Myocyte (in vitro differentiated cells): Measurements from ENCODE around the gene NCOA4. TPM values are rescaled to one million over a fixed set of nuclear protein-coding genes. Genes with fewer than 3 reads are reported as not detected.
"Not testable (repeated sequence)": the region's sequence is repeated elsewhere in the genome, so short reads cannot be mapped to it uniquely, and the experiment has no call there.

Source experiments
- DNase-seq: peaks from one replicate; pipeline ENCODE4 v3.0.0-alpha.2; 2012; ENCODE audit warnings: low read depth
- total RNA-seq: library from RNA; depleted of rRNA; stranded (reverse); fragments of >200 nt; gene quantifications from 2 replicates; pipeline ENCODE4 v1.2.3, GENCODE V29; 2014

Gene NCOA4
- total RNA-seq, 1 donor from 2014 or later, result 181 TPM

DNA sequence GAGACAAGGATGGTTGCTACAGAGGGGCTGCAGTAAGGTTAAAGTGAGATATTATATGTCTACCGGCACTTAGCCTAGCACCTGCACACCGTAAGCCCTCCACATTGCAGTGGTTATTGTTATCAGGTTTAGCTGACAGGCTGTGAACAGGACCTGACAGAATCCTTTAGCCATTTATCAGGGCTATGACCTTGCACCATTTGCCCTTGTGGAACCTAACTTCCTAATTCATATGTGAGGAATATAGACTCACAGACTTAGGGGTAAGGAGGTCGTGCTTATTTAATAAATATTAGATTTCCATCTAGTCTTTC lies 10.1 kb downstream of the NCOA4 start:
- DNase-seq, result no peak

DNA sequence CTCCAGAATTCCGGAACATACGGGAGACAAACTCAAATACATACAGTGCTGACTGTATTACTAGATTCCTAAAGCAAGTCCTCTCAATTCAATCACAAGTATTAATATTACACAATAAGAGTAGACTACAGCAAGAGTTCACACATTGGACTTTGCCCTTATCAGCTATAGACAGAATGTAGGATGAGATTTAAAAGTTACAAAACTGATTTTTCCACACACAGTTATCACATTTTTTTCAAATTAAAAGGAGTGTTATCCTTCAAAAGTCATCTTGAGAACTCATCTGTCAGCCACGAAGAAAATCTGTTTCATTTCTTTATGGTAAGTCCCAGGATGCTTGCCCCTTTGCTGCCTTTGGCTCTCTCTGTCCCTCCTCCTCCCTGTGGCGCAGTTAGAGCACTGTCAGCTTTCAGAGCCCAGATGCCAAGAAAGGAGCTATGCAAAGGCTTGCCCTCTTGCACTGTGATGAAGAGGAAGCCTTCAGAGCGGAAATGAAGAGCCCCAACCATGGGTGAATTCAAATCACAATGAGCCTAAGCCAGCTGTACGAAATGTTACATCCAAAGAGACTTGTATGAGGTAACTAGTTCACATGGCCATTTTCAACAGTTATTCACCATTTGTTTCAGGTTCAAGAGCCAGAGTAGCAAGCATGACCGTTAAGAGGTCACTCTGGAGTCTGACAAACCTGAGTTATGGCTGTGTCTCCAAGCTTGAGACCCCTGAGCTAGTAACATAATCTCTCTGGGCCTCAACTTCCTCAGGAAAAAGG lies 10.7 kb downstream of the NCOA4 start:
- no peak for DNase-seq

DNA sequence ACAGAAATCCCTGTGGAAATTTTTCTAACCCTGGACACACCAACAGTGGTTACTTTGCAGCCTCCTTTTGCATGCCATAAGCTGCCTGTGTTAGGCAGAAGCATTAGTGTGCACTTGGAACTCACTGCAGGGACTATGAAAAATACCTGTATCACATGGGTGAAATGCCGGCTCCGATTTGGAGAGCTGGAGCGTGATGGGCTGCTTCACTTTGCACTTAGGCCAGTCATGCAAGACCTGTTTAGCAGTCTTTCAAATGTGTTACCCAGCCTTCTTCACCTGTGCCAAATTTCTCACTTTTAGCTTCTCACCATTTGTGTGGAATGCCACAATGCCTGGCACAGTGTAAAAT lies 11.3 kb downstream of the NCOA4 start:
- no peak for DNase-seq

DNA sequence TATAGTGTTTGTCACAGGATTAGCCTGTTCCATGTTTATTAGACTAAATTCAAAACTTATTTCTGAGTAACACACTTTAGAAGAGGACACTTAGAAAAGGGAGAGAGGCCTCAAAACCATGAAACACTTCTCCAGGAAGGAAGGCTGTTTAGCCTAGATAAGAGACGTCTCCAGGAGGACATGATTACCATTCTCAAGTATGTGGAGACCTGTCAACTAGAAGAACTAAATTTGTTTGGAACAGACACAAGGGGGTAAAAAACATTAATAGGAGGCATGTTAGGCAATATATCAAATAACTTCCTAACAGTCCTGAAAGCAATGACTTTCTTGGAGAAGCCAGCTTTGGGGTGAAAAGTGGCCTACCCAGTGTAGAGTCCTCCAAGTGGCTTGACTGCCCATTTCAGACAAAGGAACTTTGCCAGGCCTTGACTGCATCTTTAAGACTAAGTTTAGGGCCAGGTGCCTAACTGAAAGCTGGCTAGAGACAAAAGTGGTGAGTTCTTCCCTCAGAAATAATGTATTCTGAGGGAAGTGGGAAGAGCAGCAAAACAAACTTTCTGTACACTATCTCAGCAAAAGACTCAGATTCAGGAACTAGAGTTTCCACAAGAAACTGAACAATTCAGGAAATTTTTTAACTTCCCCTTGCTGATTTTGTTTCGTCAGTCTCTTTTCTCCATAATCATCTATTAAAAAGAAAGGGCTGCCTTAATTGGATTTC lies 11.8 kb downstream of the NCOA4 start:
- DNase-seq, result no peak

DNA sequence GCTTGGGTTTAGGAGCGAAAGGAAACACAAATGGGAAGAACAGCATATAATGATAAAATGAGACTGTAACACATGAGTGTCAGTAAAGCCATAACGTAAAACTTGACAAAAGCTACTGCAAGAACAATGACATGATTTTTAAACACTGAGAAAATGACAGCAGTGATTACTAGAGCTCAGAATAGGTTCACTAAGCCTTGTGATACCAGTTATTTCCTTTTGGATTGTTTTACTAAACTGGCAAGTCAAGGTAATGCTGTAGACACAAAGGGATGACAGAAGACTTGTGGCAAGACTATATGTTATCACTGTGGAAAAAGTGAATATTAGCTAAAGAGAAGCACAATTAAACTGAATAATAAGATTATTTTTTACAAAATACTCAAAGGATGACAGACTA lies 12.7 kb downstream of the NCOA4 start:
- no peak for DNase-seq

DNA sequence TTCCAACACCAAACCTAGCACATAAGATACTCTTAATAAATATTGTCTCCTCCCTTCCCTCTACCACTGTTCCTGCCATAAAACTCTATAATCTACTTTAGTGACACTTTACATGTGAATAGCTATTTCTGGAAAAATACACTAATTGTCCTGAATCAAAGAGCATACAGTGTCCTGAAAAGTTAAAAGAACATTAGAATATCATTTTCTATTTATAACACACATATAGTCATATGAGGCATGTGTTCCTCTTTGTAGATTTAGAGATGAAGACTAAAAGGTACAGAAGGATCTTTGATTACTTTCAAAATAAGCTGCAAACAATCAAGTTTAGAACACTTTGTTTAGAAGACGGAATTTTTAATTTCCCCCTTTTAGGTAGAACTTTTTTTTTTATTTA lies 13.6 kb downstream of the NCOA4 start:
- DNase-seq, result no peak

DNA sequence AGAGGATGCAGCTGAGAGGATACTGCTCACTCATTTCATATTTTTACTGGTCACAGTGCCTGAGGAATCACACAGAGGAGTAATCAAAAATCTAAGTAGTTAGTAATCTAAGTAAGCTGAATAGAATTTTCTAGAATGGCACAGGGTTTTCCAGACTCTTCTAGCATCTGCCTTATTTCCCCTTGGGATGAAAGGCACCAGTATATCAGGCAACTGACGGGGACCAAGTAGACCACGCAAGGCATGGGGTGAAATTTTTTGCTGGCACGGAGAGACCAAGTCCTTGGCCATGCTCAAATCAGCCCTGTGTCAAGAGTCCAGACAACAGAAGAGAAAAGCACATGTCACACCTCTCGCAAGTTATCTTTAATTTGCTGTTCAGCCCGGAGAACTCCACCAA lies 14.2 kb downstream of the NCOA4 start:
- no peak for DNase-seq

DNA sequence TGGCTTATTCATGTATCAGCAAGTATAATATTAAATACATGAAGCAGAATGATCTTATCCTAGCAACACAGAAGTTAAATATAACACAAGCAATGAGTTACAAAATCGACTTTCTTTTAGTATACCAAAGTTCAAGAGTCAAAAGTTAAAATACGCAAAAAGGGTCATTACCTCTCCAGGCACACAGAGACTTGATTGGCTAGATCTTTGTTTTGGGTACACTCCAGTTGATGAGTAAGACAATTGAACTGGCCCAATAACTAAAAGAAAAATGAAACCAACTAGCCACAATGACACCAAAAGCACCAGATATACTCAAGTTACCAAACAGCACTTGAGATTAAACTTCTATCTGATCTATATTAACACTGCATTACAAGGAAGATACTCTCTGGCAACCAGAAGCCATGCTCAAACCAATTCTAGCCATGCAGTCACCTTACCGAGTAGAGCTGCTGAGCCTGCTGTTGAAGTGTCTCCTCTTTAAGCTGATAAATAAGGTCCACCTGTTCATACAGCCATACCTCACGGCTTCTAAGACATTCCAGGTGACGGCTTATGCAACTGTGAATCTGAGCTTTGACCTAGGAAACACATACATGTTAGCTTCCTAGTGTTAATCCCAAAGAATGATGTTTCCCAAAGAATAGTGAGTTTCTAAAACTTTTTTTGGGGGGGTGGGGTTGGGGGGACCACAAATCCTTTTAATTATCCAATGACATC lies 15.6 kb downstream of the NCOA4 start:
- DNase-seq, result no peak

DNA sequence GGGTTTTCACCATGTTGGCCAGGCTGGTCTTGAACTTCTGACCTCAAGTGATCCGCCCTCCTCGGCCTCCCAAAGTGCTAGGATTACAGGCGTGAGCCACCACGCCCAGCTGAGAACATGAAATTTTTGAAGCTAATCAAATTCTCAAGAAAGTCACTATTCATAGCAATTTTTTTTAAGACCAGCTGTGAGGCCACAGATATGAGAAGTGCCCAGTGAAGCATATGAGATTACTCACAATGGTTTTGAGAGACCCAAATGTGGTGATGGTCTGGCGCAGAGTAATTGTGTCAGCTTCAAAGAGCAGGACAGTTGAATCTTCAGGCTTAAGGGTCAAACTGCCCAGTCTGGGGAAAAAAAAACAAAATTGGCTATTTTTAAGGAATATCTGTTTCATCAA lies 16.2 kb downstream of the NCOA4 start:
- no peak for DNase-seq

DNA sequence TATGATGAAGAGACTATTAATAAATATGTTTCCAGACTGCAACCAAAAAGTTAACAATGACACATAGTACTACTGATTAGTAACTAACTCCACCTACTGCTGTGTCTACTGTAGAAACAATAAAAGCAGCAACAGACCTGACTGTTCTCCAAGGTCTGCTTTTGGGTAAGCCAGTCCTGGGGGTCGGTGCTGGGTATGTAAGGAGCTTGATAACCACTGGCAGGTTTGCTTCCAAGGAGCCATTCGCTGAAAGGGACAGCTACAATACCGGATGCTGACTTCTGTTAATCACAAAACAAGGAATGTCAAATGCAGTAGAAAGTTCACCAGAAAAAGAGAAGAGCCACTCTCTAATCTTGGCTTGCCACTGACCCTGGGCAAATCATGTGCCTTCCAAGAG lies 17.7 kb downstream of the NCOA4 start:
- DNase-seq, result no peak

DNA sequence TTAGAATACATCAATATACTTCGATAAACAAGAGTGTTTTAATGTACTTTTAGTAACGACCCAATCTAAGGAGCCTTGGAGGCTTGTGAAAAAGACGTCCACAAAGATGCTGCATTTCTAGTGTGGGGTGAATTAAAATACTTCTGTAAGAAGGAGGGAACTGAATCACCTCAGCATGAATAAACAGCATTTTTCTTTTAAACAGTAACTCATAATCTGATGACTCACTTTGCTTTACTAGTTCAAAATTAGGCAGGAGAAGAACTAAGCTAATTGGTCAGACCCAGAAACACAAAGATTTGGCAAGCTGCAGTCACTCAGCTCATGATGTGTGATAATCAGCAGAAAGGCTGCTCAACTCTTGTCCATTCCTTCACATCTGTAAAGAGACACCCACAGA lies 24.2 kb downstream of the NCOA4 start:
- DNase-seq, result no peak

DNA sequence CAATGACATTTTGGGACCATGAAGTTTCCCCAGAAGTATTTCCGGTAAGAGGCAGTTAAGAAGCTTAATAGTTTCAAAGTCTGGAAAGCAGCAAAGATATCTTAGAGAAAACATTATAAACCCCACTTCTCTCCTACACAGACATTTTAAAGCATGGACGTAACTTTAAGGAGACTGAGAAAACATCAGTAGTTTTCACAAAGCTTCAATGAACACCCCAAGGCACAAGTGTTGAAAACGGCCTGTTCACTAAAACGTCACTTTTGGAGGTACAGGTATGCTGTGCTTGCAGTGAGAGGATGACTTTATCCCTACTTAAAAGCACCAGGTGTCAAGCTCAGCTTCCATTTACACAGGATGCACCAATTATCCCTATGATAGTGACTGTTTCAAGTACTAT lies 25.0 kb downstream of the NCOA4 start:
- DNase-seq, result no peak

DNA sequence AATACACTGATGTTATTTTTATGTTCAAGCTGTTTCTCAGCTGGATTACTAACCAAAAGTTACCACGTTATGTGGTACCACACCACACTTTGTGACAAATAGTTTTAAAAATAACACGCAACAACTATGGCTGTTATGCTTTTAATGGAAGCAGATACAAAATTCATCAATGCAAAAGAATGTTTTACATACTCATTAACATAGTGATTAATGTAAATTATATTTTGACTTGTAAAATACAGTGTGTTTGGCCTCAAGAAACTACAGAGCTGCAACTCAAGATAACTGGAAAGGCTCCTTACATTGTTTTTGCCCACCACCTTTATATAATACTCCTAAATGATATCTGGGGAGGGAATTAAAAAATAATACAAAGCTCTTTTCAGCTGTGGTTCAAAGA lies 25.5 kb downstream of the NCOA4 start:
- no peak for DNase-seq

DNA sequence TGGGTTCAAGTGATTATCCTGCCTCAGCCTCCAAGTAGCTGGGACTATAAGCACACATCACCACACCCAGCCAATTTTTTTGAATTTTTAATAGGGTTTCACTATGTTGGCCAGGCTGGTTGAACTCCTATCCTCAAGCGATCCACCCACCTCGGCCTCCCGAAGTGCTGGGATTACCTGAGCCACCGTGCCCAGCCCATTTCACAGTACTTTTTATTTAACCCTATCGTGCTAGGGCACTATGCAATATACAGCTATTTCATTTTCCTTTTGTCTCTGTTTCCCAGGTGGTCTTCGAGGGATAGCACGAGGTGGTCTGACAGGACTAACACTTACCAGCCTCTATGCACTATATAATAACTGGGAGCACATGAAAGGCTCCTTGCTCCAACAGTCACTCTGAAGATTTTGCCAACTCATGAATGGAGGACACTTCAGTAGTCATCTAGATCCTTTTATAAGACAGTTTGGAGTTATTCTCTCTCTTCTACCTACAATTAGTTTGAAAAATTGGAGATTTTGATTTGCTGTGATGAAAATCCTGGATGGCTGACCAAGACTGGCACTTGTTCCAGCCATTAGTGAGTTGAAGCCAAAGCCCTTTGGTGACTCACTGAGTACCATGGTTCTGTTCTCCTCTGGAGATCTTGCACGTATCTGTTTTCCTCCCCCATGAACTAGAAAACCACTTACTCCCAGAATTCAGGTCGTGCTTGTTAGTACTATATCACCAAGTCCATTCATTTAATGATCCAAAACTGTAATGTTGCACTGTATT lies 27.3 kb downstream of the NCOA4 start:
- no peak for DNase-seq

DNA sequence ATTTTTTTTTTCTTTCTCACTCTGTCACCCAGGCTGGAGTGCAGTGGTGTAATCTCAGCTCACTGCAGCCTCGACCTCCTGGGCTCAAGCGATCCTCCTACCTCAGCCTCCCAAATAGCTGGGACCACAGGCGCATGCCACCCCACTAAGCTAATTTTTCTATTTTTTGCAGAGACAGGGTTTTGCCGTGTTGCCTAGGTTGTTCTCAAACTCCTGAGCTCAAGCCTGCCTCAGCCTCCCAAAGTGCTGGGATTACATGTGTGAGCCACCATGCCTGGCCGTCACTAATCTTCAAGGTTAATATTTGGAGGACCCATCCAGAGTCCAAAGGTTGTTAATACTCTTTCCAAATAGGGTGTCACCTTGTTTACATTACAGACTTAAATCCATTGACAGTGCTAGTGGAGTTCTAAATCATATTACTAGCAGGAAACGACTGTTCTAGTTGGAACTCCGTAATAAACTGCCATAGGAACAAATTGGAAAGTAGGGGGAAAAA lies 28.2 kb downstream of the NCOA4 start:
- not testable (repeated sequence) for DNase-seq

DNA sequence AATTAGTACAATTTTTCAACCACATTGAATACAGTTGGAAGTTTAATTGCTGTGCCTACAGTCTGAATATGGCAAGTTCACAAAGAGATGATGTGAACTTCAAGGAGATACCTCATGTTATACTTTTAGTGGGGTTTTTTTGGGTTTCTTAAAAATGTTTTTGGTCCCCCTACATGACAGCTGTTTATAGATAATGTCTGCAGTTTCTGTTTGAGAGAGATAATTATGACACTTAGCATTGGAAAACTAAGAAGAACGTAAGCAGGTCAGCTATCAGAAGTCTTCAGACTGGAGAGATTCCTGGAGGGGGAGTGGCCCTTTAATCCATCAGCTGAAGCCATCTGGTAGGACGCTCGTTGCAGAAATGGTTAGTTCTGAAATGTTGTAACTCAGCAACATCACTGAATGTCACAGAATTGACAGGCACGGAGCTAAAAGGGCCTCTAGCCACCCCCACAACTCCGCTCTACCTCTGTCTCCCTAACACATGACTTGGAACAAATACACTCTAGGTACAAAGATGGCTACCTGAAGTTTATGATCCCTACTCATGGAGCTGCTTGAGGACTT lies 29.2 kb downstream of the NCOA4 start:
- no peak for DNase-seq

DNA sequence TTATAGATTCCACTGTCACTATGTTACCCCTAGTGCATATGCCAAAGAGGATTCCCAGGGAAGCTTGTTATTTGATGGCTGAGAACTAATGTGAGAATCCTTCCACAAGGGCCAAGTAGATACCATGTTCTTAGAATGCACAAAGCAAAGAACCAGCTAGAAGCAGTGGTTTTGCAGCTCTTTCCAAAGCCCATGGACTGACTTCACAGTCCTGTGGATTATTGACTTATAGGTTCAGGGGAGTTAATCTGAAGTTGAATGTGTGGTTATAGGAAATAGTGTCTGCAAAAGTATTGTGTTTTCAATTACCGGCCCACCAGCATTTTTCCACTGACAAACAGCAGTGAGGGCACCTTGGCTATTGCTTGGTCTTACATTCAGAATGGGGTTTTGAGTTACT lies 29.9 kb downstream of the NCOA4 start:
- no peak for DNase-seq

DNA sequence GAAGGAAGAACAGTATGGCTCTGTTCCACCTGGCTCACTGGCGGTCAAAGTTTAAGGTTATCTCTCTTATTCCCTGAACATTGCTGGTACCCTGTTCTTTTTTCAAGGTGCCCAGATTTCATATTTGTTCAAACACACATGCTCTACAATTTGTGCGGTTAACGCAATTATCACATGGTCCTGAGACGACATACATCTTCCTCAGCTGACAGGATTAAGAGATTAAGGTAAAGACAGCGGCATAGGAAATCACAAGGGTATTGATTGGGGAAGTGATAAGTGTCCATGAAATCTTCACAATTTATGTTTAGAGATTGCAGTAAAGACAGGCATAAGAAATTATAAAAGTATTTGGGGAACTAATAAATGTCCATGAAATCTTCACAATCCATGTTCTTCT lies 30.5 kb downstream of the NCOA4 start:
- DNase-seq, result not testable (repeated sequence)

DNA sequence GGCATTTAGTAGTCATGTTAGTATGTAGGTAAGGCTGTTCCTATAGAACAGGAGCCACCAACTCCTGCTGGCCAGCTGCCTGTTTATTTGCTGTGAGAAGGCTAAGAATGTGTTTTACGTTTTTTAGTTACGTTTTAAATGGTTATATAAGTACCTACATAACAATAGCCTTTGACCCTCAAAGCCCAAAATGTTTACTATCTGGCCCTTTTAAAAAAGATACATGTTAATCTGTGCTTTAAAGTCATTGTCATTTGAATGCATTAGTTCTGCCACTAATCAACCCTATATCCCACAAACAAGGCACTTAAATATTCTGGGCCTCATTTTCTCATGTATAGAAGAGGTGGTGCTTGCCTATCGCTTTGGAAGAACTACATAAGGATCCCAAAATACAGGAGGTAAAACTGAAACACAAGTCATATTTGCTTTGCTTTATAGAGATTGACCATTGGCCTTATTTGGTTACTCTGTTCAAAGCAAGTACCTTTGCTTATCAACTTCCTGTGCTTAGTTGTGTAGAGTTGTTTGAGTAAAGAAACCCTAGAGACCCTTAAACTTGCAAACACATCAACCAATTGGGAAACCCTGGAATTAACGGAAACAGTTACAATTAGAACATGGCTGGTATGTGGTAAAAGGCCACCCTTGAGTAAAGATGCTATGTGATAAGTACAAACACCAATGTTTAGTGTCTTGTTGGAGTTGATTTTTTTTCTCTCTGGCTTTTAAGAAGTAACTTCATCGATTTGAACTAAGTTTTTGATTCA lies 32.2 kb downstream of the NCOA4 start:
- no peak for DNase-seq

DNA sequence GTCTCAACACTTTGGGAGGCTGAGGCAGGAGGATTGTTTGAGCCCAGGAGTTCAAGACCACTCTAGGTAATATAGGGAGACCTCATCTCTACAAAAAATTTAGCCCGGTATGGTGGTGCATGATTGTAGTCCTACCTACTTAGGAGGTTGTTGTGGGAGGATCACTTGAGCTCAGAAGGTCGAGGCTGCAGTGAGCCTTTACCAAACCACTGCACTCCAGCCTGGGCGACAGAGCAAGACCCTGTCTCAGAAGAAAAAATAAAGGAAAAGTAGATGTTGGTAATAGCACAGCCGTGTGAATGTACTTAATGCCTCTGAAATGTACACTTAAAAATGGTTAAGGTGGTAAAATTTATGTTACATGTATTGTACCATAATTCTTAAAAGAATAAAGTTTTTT lies 32.9 kb downstream of the NCOA4 start:
- no peak for DNase-seq

DNA sequence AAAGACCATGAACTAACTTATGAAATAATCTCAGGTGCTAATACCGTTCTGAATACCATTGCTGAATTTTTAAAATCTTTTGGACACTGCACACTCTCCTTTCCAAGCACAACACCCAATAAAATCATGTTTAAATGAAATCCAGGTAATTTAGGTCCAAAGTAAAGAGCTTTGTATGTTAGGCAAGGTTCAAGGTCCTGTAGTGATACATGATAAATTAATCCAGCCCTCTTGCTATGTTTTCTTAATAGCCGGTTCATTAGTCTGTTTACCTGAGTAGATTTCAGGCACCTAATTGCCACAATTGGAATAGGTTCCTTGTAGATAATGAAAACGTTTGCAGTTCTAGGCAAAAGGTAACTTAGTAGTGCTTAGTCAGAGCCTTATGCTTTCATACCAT lies 44.8 kb downstream of the NCOA4 start:
- DNase-seq, result not testable (repeated sequence)
